ENCODE measurements around the gene SLC25A5.
"Not testable (repeated sequence)": the region's sequence is repeated elsewhere in the genome, so short reads cannot be mapped to it uniquely, and the experiment has no call there.

Gene SLC25A5

DNA sequence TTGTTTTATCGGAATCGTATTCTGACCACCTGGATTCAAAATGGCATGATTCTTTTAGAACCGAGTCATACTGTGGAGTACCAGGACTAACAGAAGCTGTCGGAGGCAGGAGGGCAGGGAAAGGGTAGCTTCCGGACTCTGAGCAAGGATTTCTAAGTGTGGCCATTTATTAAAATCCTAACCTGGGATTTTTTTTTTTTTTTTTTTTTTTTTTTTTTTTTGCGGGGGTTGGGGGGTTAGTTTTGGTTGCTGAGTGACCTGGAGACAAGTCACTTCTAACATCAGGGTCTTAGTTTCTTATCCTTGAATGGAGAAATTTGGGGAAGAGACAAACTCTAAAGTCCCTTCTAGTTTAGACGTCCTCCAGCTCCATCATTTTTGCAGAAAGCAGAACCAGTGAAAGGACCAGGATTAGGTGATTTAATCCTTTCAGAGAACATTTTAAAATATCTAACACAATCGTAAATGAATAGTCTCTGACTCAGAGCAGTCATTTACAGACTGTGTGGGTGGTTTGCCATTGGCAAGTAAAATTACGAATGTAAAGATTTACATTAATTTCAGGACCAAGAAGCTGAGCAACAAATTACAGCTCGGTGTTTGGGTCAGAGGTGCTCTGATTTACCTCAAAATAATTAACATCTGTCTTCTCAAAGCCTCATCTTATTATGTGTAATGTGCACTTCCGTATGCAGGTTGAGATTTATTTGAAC, 7.3 kb downstream of the SLC25A5 start:
- no peak for DNase-seq (ENCODE audit: low read depth in 2 of 2)

DNA sequence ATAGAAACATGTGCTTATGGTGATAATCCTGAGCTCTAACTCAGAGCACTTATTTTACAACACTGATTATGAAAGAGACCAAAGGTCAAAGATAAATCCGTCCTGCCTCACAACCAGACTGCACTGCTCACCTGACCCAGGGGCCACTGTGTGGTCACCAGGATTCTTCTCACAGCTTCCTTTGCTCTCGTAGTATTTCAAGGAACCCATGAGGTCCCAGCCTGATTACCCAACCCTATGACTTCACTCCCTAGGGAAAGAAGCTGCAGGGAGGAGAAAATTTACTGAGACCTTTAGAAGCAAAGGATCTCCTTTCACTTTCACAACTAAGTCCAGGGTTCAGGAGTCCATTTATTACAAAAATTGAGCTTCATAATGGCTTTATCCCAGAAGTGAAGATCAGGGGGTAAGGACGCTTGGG, 9.6 kb downstream of the SLC25A5 start:
- no peak for DNase-seq (ENCODE audit: low read depth in 2 of 2)

DNA sequence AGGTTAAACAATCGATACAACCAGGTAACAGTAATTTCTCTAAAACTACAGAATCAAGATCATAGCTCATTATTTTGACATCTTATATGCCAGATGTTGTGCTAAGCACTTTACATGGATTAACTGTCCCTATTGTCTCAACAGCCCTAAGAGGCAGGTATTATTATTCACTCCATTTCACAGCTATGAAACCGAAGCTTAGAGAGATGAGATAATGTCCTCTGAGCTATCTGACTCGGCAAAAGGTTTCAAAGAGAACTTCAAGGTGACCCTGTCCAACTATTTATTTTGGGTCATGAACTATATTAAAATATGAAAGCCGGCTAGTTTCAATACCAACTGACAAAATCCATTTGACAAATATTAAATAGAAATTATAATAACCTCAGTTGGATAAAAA, 10.3 kb downstream of the SLC25A5 start:
- DNase-seq (ENCODE audit: low read depth in 2 of 2), result no peak

DNA sequence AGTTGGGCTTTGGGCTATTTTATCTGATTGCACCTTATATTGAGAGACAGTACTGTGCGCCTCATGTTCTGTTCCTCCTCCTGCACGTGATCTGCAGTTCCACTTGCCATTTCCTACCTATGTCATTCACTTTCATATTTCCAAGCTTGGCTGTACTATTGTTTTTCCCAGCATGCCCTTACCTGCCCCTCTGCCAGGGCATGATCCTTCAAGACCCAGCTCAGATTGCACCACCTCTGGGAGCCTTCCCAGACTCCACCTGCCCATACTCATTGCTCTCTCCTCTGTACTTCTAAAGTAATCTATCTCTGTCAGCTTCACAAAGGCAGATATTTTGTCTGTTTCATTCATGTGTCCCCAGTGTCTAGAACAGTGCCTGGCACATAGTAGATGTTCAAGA, 11.6 kb downstream of the SLC25A5 start:
- DNase-seq (ENCODE audit: low read depth in 2 of 2), result no peak

DNA sequence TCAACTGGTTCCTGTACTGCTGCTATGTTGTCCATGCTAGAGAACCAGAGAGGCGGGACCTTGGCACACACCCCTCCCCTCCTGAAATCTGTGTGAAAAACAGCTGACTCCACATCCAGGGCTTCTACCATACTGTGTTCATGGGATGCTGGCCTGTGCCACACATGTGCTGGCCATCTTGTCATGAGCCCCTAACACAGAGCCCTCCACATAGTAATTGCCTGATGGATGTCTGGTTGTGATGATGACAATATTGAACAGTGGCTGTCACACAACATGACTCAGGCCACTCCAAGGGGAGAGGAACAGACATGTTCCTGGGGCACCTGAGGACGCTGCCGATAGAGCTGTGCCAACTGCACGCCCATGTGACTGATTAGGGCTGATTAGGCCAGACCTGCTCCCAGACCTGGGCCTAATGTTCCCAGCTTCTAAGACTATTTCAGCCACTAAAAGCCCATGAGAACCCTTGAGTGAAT, 13.1 kb downstream of the SLC25A5 start:
- DNase-seq (ENCODE audit: low read depth in 2 of 2), result no peak

DNA sequence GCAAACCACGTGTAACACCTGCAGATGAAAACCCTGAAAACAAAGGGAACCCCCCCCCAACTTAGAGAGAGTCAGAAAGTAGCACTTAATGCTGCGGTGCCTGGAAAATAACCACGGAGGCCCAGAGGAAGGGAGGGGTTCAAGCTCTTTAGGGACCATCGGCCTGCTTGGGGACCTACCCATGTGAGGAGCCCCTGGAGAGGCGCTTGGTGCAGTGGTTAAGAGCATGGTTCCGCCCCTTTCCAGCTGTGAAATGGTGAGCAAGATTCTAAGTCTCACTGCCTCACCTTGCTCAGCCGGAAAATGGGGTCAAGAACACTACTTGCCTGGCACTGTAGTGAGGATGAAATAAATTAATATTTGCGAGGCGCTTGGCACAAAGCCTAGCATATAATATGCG, 13.8 kb downstream of the SLC25A5 start:
- DNase-seq (ENCODE audit: low read depth in 2 of 2), result no peak

DNA sequence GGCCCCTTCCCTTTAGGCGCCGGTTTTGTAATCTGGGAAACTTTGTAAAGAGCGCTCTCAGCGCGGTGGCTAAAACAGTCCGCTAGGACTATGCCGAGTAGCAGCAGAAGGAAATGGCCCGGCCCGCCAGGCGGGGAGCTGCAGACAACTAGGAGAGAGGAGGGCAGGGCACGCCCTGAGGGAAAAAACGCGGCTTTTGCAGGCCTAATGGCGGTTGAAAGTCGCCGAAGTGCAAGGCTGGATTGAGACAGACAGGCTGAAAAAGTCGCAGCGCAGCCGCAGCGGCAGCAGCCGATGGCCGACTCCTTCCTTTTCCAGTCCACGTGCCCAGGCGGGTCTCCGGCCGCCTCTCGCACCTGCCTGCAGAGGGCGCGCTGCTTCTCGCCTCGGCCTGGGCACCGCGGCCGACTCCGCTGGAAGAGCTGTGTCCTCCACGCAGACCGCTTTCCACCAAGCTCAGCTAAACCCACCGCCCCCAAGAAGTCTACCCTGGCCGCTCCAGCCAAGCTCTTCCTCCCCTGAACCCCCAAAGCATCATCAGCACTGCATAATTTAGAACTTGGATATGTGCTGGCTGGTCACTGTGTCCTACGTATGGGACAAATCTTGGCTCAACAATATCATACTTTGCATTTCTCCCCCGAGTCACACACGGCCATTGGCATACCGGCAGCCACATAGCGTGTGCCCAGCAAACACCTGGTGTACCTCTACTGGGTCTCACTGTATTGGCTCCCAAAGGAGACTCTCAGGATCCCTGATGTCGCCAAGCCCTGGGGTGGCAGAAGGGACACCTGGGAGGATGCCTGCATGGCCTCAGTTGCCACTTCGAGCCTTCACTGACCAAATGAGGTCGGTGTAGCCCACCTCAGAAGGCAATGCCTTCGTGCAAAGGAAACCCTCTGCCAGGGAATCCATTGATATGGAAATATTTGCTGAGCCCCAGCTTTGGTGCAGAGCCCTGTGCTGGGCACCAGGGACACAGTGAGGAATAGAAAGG, 14.5 kb downstream of the SLC25A5 start:
- peak; percentile 50 to 57 for DNase-seq (ENCODE audit: low read depth in 2 of 2)

DNA sequence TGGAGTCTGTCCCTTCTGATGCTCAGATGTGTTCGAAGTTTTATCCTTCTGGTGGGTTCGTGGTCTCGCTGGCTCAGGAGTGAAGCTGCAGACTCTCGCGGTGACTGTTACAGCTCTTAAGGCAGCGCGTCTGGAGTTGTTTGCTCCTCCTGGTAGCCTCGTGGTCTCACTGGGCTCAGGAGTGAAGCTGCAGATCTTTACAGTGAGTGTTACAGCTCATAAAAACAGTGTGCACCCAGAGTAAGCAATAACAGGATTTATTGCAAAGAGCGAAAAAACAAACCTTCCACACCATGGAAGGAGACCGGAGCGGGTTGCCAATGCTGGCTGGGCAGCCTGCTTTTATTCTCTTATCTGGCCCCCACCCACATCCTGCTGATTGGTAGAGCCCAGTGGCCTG, 18.5 kb downstream of the SLC25A5 start:
- DNase-seq (ENCODE audit: low read depth in 2 of 2), result no peak

DNA sequence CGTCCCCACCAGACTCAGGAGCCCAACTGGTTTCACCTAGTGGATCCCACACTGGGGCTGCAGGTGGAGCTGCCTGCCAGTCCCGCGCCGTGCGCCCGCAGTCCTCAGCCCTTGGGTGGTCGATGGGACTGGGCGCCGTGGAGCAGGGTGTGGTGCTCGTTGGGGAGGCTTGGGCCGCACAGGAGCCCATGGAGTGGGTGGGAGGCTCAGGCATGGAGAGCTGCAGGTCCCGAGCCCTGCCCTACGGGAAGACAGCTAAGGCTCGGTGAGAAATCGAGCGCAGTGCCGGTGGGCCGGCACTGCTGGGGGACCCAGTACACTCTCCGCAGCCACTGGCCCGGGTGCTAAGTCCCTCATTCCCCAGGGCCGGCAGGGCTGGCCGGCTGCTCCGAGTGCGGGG, 19.5 kb downstream of the SLC25A5 start:
- DNase-seq (ENCODE audit: low read depth in 2 of 2), result not testable (repeated sequence)

DNA sequence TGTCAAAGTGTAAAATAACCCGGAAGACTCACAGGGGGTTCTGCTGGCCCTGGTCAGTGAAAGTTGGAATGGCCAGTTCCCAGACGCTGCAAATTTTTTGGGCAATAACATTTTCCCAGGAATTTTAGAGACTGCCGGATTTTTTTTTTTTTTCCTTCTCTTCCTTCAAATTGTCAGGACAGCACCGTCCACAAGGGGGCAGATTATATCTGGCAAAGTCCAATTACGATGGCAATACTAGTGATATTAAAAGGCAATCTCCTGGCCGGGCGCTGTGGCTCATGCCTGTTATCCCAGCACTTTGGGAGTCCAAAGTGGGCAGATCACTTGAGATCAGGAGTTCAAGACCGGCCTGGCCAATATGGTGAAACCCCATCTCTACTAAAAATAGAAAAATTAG, 20.5 kb downstream of the SLC25A5 start:
- no peak for DNase-seq (ENCODE audit: low read depth in 2 of 2)

DNA sequence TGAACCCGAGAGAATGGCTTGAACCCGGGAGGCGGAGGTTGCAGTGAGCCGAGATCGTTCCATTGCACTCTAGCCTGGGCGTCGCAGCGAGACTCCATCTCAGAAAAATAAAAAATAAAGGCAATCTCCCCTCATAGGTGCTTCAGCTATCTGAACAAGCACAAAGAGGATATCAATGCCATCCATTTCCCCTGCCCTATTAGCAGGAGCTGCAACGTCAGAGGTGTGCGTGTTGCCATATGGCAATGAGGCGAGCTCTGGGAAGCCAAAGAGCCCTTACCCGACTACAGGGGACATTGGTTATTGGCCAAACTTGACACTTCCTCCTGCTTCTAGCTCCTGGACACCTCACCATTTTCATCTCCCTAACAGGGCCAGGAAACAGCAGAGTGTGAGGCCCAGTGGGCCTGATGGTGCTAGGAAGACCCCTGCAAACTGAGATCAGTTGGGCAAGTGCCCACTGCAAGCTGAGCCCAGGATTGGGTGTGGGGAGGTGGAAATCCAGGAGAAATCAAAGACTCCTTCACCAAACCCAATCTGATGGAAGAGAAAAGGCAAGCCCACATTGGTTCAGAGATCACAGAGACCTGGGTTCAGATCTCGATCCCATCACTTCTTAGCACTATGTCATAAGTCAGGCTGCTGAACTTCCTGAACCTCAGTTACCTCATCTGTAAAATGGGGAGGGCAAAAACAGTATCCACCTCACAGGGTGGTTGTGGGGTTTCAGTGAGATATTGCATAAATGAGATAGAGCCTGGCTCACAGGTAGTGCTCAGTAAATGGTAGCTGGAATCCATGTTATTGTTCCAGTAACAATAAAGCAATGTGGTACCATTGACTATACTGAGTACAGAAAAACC, 21.2 kb downstream of the SLC25A5 start:
- DNase-seq (ENCODE audit: low read depth in 2 of 2), result no peak

DNA sequence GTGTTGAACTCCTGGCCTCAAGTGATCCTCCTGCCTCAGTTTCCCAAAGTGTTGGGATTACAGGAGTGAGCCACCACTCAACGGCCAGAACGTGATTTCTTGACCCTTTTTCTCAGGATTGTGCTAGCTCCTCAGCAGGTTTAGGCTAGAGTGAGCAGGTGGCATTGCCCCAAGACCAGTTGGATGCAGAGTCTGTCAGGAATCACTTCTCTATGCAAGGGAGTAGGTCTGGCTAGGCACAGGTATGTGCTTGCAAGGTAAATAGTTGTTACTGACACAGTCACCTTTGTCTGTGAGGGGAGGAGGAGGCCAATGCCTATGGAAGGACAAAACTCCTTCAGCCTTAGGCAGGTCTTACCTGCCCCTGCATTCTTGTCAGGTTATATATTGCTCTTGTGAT, 24.2 kb downstream of the SLC25A5 start:
- DNase-seq (ENCODE audit: low read depth in 2 of 2), result no peak

DNA sequence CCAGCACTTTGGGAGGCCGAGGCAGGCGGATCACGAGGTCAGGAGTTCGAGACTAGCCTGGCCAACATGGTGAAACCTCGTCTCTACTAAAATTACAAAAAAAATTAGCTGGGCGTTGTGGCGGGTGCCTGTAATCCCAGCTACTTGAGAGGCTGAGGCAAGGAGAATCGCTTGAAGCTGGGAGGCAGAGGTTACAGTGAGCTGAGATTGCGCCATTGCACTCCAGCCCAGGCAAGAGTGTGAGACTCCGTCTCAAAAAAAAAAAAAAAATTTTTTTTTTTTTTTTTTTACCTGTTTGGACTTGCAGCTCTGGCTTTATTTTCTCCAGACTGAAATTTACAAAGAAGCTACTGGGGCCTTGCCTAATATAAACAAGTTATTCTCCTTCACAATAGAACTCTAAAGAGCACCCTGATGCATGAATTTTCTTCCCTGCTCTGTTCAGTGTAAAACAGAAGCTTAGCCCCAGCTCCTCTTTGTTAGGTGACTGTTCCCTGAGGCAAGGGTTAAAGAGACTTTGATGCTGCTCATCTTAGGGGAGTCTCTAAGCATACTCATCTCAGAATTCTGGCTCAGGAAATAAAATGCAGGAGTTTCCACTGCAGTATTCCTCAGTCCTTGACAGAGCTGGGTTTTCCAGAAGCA, 25.7 kb downstream of the SLC25A5 start:
- DNase-seq (ENCODE audit: low read depth in 2 of 2), result not testable (repeated sequence)

DNA sequence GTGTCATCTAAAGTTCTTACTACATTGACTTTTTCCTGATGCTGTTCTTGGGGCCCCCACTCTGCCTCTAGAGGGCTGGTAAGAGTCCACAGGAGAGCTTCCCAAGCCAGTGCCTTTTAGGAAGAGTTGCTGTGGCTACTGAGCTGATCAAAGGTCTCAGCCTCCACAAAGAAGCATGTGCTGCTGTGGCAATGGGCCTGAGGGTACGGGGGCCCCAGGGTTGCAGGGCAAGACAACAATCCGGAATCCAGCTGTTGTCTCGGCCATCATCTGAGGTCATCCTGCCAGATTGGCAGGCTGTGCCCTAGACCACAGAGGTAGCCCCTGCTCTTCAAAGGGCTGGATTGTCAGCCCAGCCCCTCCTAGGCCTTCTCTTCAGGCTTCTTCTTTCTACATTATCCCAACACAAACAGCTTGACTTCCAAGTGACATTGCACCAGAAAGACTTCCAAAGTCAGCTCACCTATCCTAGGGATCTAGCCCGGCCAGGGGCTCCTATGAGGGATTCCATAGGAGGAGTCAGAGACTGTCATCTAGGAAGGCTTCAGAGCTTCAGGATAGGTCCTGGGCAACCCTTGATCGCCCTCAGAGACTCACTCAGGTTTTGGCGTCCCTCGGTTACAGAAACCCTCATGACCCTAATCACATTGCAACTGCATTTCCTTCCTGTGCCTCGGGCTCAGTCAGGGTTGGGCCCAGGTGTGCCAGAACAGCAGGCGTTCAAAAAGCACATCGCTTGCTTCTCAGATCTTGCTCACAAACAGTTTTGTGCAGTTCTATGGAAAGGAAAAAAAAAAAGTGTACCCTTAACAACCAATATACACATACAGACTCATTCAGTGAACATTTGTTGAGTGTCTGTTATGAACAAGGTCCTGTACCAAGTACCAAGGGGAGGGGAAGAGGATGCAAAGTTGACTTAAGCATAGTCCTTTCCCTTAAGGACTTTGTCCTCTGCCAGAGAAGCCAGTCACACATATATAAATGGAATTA, 27.8 kb downstream of the SLC25A5 start:
- no peak for DNase-seq (ENCODE audit: low read depth in 2 of 2)

DNA sequence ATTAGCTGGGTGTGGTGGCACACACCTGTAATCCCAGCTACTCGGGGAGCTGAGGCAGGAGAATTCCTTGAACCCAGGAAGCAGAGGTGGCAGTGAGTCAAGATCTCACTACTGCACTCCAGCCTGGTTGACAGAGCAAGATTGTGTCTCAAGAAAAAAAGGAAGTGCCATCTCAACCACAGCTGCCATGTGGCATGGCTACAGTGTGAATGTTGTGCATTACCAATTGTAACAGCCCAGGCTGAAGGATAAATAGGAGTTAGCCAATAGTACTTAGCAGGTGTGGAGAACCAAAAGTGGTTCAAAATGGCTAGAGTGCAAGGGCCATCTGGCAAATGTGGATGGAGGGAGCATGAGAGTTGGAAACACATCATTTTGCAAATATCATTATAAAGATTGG, 28.9 kb downstream of the SLC25A5 start:
- DNase-seq (ENCODE audit: low read depth in 2 of 2), result no peak

DNA sequence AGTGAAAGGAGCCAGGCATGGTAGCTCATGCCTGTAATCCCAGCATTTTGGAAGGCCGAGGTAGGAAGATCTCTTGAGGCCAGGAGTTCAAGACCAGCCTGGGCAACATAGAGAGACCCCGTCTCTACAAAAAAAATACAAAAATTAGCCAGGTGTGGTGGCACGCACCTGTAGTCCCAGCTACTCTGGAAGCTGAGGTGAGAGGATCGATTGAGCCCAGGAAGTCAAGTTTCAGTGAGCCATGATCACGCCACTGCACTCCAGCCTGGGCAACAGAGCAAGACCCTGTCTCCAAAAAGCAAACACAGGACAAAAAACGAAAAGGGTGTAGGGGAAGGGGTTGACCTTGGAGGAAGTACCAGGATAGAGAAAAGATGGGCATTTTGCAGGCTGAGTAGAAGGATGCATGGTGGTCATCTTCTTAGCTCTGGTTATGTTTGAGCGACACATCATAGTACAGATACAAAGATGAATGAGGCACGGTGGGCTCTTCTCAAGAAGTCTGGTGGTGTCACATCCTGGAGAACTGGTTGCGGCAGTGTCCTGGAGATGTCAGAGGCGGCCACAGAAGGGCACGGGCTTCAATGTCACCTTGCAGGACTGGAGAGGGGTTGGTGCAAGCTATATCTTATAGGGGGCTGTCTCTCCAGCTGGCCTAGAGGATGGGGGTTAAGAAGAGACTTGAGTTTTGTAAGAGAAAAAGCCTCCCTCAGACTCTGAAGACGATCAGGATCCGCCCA, 32.0 kb downstream of the SLC25A5 start:
- no peak for DNase-seq (ENCODE audit: low read depth in 2 of 2)

DNA sequence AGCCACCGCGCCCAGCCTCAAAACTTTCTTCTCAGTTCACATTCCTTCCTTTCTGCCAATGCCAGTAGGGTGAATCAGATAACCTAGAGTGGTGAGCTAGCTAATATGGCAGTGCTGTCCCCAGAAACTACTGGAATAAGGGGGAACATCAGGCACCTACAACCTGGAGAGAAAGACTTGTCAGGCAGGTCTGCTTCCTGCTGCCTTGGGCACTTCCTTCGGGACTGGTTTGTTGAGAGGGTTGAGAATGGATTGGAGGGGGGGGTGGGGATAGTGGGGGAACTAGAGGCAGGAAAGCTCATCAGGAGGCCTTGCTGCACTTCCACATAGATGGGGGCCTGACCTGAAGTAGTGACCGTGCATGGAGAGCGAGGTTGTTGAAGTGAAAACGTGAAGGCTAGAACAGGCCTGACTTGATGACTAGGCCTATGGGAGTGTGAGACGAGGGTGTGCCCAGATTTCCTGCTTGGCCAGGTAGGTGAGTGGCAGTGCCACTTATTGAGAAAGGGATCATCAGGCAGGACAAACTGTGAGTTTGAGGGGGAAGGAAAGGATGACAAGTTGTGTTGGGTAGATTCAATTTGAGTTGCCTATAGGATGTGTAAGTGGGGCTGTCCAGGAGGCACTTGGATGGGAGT, 33.4 kb downstream of the SLC25A5 start:
- DNase-seq (ENCODE audit: low read depth in 2 of 2), result no peak

DNA sequence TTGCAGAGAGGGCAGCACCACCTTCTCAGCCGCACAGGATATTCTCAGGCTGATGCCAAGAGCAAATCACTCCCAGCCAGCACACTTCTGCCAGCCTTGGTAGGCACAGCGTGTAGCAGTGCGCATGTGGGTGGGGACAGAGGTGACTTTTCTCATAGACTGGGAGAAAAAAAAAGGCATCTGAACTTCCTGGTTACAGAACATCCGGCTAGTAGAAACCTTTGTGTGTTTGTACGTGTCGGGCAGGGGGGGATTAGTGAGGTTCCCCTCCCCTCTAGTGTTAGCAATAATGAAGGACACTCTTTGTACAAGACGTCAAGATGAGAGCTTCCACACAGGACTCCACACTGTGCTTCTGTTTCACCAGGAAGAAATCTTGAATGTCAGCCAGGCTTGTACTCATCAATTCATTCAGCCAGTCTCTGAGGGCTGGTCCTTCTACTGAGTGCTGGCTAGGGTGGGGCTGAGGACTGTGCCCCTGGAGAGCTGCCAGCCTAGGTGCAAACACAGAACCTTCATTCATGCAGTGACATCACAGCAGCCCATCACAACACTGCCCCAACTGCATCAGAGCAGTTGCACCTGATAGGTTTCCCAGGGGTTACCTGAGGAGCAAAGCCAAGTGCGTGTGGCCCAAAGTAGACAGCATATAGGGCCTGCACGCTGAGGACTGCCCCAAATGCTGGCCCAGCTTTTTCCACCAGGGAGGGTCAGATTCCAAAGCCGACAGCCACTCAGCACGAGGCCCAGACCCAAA, 34.7 kb downstream of the SLC25A5 start:
- no peak for DNase-seq (ENCODE audit: low read depth in 2 of 2)

Measured in stimulated activated CD8-positive, alpha-beta memory T cell treated with anti-CD3 and anti-CD28 coated beads, Interleukin-15, amount 100 ng/mL, for 48 hours (primary cell).